Activated CD8-positive, alpha-beta memory T cell treated with anti-CD3 and anti-CD28 coated beads for 36 hours (primary cell): ENCODE measurements around the gene ZNF608. TPM values are rescaled to one million over a fixed set of nuclear protein-coding genes. Genes with fewer than 3 reads are reported as not detected.

Experiments
- CTCF ChIA-PET: fragments of 350-600 bp; sonication (Branson Sonifier 250); formaldehyde crosslinking; loops from one replicate; lab custom pipeline; 2021; ENCODE audit warnings: antibody characterized with exemption; lab: Charles Lee
- POLR2A ChIA-PET: fragments of 350-600 bp; sonication (Branson Sonifier 250); formaldehyde crosslinking; loops from one replicate; lab custom pipeline; 2021; ENCODE audit warnings: antibody characterized with exemption; lab: Charles Lee
- total RNA-seq, 2 experiments: library from RNA; stranded (reverse); gene quantifications; one replicate each; pipeline ENCODE4 v1.2.3, GENCODE V29; 2021

Gene ZNF608
- total RNA-seq, 2 experiments from 2014 or later: not detected

- ChIA-PET POLR2A (no interaction called here), CTCF (interaction anchor here (0.6 kb wide), 1 partner anchor 344 kb away, joined by 3 read pairs; no protein-coding TSS in a partner anchor)
These were observed 5.4 kb downstream of the ZNF608 start for GRCh38 chr5:124740991-124741583.

DNA sequence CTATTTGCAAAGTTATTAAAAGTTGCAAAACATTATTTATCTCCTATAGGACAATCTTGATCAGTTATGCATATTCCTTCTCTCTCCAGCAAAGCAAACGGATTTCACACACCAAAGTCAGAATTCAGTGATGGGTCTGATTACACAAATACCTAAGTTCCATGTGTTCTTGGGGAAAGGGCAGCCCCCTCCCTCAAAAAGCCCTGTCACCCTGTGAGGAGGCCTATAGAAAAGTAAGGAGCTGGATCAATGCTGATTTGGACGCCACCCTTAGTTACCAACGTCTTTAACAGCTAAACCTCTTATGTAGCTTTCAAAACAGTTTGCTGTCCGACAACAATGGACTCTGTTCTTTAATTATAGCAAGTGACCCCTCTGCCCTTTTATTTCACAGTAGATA is 6.4 kb downstream of the ZNF608 start:
- ChIA-PET CTCF (no interaction called here), POLR2A (no interaction called here)

- CTCF ChIA-PET: no interaction called here
- POLR2A ChIA-PET: no interaction called here
These were observed 6.8 kb downstream of the ZNF608 start for GRCh38 chr5:124739634-124740025.

DNA sequence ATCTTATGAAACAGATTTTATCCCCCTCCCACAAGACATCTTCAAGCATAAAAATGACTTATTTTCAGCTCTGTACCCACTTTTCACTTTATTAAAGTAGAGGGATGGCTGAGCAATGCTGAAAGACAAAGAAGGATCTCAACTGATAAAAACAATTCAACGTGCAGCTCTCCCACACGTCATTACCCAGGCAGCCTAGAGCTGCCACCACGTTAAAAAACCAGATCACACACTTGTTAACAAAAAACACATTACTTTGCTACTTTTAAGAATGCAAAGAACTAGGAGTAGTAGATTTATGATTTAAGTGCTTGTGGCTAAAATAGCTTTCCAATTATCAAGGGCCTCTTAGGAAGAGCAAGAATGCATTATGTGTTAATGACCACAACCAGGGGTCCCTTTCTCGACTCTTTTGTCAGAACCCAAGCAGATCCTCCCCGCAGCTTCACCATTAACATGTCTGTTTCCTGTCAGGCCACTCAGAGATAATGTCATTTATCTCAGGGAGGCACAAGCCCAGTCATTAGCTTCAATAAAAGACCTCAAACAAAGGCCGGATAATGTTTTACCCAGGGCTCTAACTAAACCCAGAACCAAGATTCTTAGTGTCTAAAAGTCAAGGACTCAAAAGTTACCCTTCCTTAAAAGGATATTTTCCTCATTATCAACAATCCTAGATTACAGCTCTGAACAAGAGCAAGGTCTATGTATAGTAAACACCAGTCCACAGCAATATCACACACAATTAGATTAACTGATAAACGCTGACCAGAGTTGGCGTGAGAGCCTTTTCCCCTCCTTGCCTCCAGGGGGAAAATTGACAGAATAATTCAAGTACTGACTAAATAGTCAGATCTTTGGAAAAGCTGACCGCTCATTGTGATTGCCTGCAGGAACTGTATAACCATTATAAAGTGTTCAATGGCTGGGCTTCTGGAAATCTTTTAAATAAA is 7.5 kb downstream of the ZNF608 start:
- ChIA-PET CTCF (no interaction called here), POLR2A (no interaction called here)

GRCh38 chr5:124737651-124738050 is 8.8 kb downstream of the ZNF608 start:
- CTCF ChIA-PET: interaction anchor here (1.1 kb wide), 1 partner anchor 15 kb away, joined by 5 read pairs; no protein-coding TSS in a partner anchor
- POLR2A ChIA-PET: no interaction called here

DNA sequence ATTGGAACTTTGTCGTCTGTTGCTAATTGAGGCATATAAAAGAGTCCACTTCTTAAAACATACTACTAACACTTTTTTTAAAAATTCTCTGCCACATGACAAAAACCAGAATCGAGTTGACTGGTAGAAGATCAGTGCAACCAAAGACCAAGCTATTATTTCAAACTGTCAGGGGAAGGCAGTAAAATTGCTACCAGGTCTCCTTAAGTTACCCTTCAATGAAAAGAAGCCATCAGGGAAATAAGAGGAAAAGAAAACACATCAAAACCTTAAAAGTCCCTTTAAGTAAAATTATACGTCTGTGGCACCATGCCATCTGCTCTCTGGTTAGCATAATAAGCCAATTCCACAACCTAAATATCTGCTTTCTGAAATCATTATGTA is 9.6 kb downstream of the ZNF608 start:
- ChIA-PET POLR2A (no interaction called here), CTCF (interaction anchor here (1.1 kb wide), 1 partner anchor 14 kb away, joined by 5 read pairs; no protein-coding TSS in a partner anchor)

- POLR2A ChIA-PET: no interaction called here
- CTCF ChIA-PET: no interaction called here
These were observed 10.2 kb downstream of the ZNF608 start for GRCh38 chr5:124736082-124736804.

DNA sequence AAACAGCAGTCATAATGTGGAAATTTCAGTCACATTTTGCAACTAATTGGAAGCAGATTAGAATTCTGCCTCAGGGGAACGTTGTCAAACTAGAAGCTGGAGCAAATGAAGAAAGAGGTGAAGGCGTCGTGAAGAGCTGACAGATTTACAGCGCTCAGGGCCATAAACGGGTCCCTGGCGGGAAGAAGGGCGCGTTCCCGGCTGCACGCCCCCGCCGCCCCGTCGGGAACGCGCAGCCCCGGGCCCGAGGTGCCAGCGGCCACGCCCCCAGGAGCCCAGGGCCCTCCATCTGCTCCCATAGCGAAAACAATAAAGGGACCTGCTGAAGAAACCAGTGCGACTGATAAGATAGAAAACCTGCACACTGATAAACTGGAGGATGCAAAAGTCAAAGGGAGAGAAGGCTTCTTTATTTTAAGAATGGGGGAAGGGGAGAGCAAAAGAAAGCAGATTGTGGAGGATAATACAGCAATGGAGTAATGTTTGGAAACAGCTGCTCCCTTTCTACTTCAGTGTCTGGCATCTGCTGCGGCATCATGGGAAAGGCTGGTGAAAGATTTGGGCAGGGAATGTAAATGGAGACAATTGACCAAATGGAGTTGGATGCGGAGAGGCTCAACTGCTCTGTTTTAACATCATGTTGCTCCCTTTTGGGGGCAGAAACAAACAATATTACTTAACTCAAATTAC is 11.1 kb downstream of the ZNF608 start:
- ChIA-PET CTCF (no interaction called here), POLR2A (no interaction called here)

DNA sequence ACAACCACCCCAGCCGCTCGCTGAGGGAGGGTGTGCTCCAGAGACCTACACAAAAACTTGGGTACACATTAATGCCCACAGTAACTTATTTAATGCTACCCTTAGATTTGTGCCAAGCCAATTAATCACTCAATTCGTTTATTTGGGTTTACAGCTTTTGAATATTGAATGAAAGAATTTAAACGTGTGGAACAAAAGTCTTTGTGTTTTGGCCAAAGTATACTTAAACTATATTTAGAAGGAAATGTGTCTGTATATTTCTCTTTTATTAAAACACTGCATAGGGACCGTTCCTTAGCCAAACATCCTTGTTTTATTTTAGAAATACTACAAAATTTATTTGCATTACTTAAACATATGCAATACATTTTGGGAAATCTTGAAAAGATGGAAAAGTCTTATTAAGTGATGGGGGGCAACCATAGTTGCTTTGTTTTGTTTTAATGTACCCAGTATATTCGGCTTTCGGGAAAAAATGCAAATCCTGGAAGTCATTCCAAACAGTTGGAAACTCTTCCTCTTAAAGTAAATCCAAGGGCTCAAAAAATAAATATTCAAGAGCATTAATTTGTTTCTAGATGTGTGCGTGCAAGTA is 11.8 kb downstream of the ZNF608 start:
- CTCF ChIA-PET: no interaction called here
- POLR2A ChIA-PET: no interaction called here

GRCh38 chr5:124733329-124733650 is 13.1 kb downstream of the ZNF608 start:
- CTCF ChIA-PET: no interaction called here
- POLR2A ChIA-PET: no interaction called here

DNA sequence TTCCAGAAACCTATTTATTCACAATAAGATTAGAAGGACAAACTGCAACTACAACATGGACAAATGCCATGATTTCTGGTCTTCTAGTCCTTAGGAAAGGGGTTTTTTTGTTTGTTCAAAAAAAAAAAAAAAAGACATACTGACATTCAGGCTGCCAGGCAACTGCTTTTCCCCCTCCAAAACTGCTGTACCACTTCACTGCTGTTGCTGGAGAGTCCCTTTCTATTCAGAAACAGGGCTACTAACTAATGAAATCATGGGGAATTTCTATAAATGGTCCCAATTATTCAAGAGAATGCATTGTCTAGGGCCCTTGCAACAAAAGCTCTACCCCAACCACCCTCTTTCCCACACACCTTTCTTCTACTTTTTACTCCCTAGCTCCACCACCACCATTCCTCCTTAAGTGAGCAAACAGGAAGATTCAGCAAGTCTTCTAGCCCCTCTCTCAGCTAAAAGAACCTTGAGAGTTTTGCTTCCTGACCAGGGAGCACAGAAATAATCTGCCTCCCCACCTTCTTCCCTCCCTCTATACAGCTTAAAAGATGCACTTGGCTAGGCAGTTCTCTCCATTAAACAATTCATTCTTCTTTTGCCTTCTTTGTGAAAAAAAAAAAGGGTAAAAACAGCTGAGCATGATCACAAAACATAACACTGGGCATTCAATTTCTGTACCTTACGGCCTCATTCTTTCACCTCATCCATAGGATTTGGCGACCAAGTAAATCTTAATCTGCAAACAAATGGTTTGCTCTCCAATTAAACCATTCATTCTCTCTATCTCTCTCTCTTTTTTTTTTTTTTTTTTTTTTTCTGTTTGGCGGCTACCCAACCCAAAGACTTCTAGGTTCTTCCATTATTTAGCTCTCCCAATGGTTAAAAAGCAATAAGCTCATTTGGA is 13.8 kb downstream of the ZNF608 start:
- CTCF ChIA-PET: no interaction called here
- POLR2A ChIA-PET: no interaction called here

GRCh38 chr5:124730381-124730780 is 16.1 kb downstream of the ZNF608 start:
- POLR2A ChIA-PET: no interaction called here
- CTCF ChIA-PET: interaction anchor here (0.6 kb wide), 1 partner anchor 36 kb away, joined by 4 read pairs; no protein-coding TSS in a partner anchor

GRCh38 chr5:124729720-124730359 is 16.6 kb downstream of the ZNF608 start:
- ChIA-PET POLR2A (no interaction called here), CTCF (interaction anchor here (0.6 kb wide), 1 partner anchor 36 kb away, joined by 4 read pairs; no protein-coding TSS in a partner anchor)

GRCh38 chr5:124728968-124729332 is 17.5 kb downstream of the ZNF608 start:
- CTCF ChIA-PET: no interaction called here
- POLR2A ChIA-PET: no interaction called here

- CTCF ChIA-PET: no interaction called here
- POLR2A ChIA-PET: no interaction called here
These were observed 18.0 kb downstream of the ZNF608 start for GRCh38 chr5:124728331-124728967.

DNA sequence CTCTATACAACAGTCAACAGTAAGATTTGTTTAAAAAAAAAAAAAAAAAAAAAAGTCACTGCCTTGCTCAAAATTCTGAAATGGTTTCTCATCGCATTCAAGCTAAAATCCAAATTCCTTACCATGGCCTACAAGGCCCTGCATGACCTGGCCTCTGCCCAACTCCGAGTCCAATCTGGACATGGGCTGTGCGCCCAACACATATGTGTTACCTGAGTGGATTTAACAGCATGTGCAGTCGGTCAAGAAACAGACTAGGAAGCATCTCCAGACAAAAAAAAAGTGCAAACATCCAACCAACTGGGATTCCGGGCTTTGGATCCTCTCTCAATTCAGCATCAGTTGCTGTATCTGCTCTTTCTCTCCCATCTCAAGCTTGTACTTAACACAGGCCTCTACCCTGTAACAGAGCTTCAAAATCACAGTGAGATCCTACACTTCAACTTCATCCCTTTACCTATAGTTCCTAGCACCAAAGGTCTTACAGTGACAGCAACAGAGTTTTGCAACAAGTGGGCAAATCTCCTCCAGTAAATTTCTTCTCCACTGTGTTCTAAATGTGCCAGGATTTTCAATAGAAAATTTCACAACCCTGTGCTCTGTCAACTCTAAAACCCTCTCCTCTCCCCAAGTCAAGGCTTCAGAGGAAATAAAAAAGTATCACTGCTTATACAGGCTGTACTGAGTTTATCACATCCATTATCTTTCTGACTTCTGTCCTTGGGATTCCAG is 19.6 kb downstream of the ZNF608 start:
- CTCF ChIA-PET: no interaction called here
- POLR2A ChIA-PET: no interaction called here
